CD4-positive, alpha-beta T cell treated with Interleukin-10 for 1 hour (primary cell): ENCODE data around the gene PLEKHA1.

ENCODE experiments used
- DNase-seq: peaks from one replicate; pipeline ENCODE4 v3.0.0-alpha.2; 2020

The PLEKHA1 gene

GRCh38 chr10:122463466-122464249 lies 89.2 kb downstream of the PLEKHA1 start:
- DNase-seq = no peak

GRCh38 chr10:122464250-122464510 lies 89.7 kb downstream of the PLEKHA1 start:
- no peak for DNase-seq

GRCh38 chr10:122464586-122464985 lies 90.1 kb downstream of the PLEKHA1 start:
- DNase-seq = no peak

- DNase-seq = no peak
These were observed 91.0 kb downstream of the PLEKHA1 start for GRCh38 chr10:122465401-122466040.

GRCh38 chr10:122466951-122467381 lies 92.5 kb downstream of the PLEKHA1 start:
- DNase-seq = no peak

GRCh38 chr10:122467701-122468100 lies 93.2 kb downstream of the PLEKHA1 start:
- no peak for DNase-seq

GRCh38 chr10:122468307-122468925 lies 93.9 kb downstream of the PLEKHA1 start:
- no peak for DNase-seq

GRCh38 chr10:122468926-122469781 lies 94.6 kb downstream of the PLEKHA1 start:
- no peak for DNase-seq

GRCh38 chr10:122469848-122470247 lies 95.3 kb downstream of the PLEKHA1 start:
- DNase-seq = no peak

GRCh38 chr10:122471531-122472177 lies 97.1 kb downstream of the PLEKHA1 start:
- no peak for DNase-seq

GRCh38 chr10:122473116-122473515 lies 98.6 kb downstream of the PLEKHA1 start:
- no peak for DNase-seq

- DNase-seq = no peak
These were observed 99.8 kb downstream of the PLEKHA1 start for GRCh38 chr10:122474131-122474818.

GRCh38 chr10:122475100-122475499 lies 100.6 kb downstream of the PLEKHA1 start:
- no peak for DNase-seq

- no peak for DNase-seq
These were observed 101.3 kb downstream of the PLEKHA1 start for GRCh38 chr10:122475591-122476332.

GRCh38 chr10:122476333-122476695 lies 101.8 kb downstream of the PLEKHA1 start:
- DNase-seq = no peak

- no peak for DNase-seq
These were observed 102.9 kb downstream of the PLEKHA1 start for GRCh38 chr10:122477436-122477835.

- no peak for DNase-seq
These were observed 104.5 kb downstream of the PLEKHA1 start for GRCh38 chr10:122478971-122479370.

- no peak for DNase-seq
These were observed 105.8 kb downstream of the PLEKHA1 start for GRCh38 chr10:122480146-122480833.

GRCh38 chr10:122481296-122482056 lies 107.0 kb downstream of the PLEKHA1 start:
- DNase-seq = no peak
